IPS-18c (cell line): ENCODE measurements around the gene PIM1.
"Not testable (repeated sequence)": the region's sequence is repeated elsewhere in the genome, so short reads cannot be mapped to it uniquely, and the experiment has no call there.

Experiments
- H3K4me3 ChIP-seq: 2 replicates; pipeline ENCODE4 v1.7.0; 2013; ENCODE audit warnings: low read depth, mild to moderate bottlenecking, low read length, moderate library complexity; ENCODE audit not compliant: insufficient read depth
- H3K9me3 ChIP-seq: one replicate; pipeline ENCODE4 v1.6.1; 2013; ENCODE audit warnings: mild to moderate bottlenecking, low read length, moderate library complexity; ENCODE audit not compliant: control insufficient read depth, insufficient read depth

PIM1 gene

GRCh38 chr6:37169496-37170272 is at the start of gene PIM1:
Gene PIM1, plus strand, starts transcription at chr6:37170152. Its CDS starts 424 bp downstream, at chr6:37170576.
- peak within 1 kb of the TSS; percentile 99 for H3K4me3 ChIP-seq
- H3K9me3 ChIP-seq: no peaks in the 10 kb centered on the region

GRCh38 chr6:37121556-37121955 is 48.4 kb upstream of the PIM1 start:
- Histone ChIP-seq H3K4me3 (no peak overlapping the region), H3K9me3 (no peaks in the 10 kb centered on the region)

GRCh38 chr6:37122861-37123260 is 47.1 kb upstream of the PIM1 start:
- no peak overlapping the region for H3K4me3 ChIP-seq
- H3K9me3 ChIP-seq: no peaks in the 10 kb centered on the region

GRCh38 chr6:37123957-37124729 is 45.8 kb upstream of the PIM1 start:
- Histone ChIP-seq H3K9me3 (no peaks in the 10 kb centered on the region), H3K4me3 (no peak overlapping the region)

- Histone ChIP-seq H3K4me3 (peak overlapping the region; percentile 6; the same call in 1 of the 2 replicates), H3K9me3 (no peaks in the 10 kb centered on the region)
Measured at GRCh38 chr6:37125774-37126492, 44.0 kb upstream of the PIM1 start.

GRCh38 chr6:37126493-37126958 is 43.4 kb upstream of the PIM1 start:
- Histone ChIP-seq H3K9me3 (no peaks in the 10 kb centered on the region), H3K4me3 (no peak overlapping the region)

GRCh38 chr6:37126961-37127616 is 42.9 kb upstream of the PIM1 start:
- no peak overlapping the region for H3K4me3 ChIP-seq
- no peaks in the 10 kb centered on the region for H3K9me3 ChIP-seq

- no peak overlapping the region for H3K4me3 ChIP-seq
- no peaks in the 10 kb centered on the region for H3K9me3 ChIP-seq
Measured at GRCh38 chr6:37127961-37128862, 41.7 kb upstream of the PIM1 start.

GRCh38 chr6:37128863-37129443 is 41.0 kb upstream of the PIM1 start:
- H3K9me3 ChIP-seq, H3K4me3 ChIP-seq: not testable (repeated sequence)

- H3K9me3 ChIP-seq: no peaks in the 10 kb centered on the region
- H3K4me3 ChIP-seq: no peak overlapping the region
Measured at GRCh38 chr6:37129566-37129965, 40.4 kb upstream of the PIM1 start.

- Histone ChIP-seq H3K4me3 (no peak overlapping the region), H3K9me3 (no peaks in the 10 kb centered on the region)
Measured at GRCh38 chr6:37130704-37131103, 39.2 kb upstream of the PIM1 start.

GRCh38 chr6:37131104-37131959 is 38.6 kb upstream of the PIM1 start:
- no peak overlapping the region for H3K4me3 ChIP-seq

GRCh38 chr6:37131960-37132253 is 38.0 kb upstream of the PIM1 start:
- H3K9me3 ChIP-seq: no peaks in the 10 kb centered on the region

More at GRCh38 chr6:37131104-37131959, 38.6 kb upstream of the PIM1 start:
- H3K9me3 ChIP-seq: no peaks in the 10 kb centered on the region

GRCh38 chr6:37134036-37134395 is 35.9 kb upstream of the PIM1 start:
- no peaks in the 10 kb centered on the region for H3K9me3 ChIP-seq

More at GRCh38 chr6:37131960-37132253, 38.0 kb upstream of the PIM1 start:
- H3K4me3 ChIP-seq: no peak overlapping the region

GRCh38 chr6:37134396-37135191 is 35.4 kb upstream of the PIM1 start:
- Histone ChIP-seq H3K9me3 (no peaks in the 10 kb centered on the region), H3K4me3 (peak overlapping the region; percentile 15; the same call in 1 of the 2 replicates)

More at GRCh38 chr6:37134036-37134395, 35.9 kb upstream of the PIM1 start:
- H3K4me3 ChIP-seq: no peak overlapping the region; the same call in 1 of the 2 replicates
